ENCODE measurements around the gene KCNT1.

Gene KCNT1

DNA sequence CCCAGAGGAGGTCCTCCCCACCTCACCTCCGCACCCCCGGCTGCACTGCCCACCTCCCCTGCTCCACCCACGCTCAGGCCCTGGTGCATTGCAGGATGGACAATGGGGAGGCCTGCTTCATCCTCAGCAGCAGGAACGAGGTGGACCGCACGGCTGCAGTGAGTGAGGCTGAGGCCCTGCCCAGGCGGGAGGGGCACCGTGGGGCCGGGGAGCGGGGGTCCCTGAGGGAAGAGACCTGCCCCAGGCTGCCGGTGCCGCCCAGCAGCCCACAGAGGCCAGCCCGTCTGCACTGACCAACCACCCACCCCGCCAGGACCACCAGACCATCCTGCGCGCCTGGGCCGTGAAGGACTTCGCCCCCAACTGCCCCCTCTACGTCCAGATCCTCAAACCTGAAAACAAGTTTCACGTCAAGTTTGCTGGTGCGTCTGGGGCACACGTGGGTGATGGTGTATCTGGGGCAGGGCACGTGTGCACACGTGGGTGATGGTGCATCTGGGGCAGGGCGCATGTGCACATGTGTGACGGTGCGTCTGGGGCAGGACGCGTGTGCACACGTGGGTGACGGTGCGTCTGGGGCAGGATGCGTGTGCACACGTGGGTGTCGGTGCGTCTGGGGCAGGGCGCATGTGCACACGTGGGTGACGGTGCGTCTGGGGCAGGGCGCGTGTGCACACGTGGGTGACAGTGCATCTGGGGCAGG is 66.7 kb downstream of the KCNT1 start:
- DNase-seq (ENCODE audit: low read depth) = no peak
- TF ChIP-seq, protein P1, sequence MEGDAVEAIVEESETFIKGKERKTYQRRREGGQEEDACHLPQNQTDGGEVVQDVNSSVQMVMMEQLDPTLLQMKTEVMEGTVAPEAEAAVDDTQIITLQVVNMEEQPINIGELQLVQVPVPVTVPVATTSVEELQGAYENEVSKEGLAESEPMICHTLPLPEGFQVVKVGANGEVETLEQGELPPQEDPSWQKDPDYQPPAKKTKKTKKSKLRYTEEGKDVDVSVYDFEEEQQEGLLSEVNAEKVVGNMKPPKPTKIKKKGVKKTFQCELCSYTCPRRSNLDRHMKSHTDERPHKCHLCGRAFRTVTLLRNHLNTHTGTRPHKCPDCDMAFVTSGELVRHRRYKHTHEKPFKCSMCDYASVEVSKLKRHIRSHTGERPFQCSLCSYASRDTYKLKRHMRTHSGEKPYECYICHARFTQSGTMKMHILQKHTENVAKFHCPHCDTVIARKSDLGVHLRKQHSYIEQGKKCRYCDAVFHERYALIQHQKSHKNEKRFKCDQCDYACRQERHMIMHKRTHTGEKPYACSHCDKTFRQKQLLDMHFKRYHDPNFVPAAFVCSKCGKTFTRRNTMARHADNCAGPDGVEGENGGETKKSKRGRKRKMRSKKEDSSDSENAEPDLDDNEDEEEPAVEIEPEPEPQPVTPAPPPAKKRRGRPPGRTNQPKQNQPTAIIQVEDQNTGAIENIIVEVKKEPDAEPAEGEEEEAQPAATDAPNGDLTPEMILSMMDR (IDR thresholded peaks at IDR 0.05; ENCODE audit: control insufficient read depth, extremely low read depth, insufficient read depth) = no peak
- H3K4me3 ChIP-seq (ENCODE audit: low read depth, low read length) = no peak overlapping the region

DNA sequence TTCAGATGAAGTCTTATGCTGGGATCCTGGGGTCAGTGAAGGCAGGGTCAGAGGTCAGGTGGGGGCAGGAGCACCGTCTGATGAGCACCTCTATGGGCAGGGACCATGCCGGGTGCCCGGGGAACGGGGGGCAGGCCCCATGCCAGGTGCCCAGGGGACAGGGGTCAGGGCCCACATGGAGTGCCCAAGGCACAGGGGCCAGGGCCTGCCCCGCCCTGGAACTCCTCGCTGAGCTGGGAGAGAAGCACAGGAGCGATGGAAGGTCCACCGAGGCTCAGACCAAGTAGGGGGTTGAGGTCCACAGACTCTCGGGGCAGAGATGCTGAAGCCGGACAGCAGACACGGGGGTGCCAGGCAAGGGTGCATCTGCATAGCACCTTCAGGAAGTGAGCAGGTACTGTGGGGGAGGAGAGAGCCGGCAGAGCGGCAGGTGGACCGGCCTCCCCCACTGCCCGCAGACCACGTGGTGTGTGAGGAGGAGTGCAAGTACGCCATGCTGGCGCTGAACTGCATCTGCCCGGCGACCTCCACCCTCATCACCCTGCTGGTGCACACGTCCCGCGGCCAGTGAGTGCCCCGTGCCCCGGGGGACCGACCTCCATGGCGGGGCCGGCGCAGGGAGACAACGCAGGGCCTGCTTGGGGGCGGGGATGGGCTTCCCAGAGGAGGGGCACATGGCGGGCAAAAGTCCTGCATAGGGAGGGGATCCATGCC is 67.7 kb downstream of the KCNT1 start:
- H3K4me3 ChIP-seq (ENCODE audit: low read depth, low read length) = no peak overlapping the region
- TF ChIP-seq, protein P1 (IDR thresholded peaks at IDR 0.05; ENCODE audit: control insufficient read depth, extremely low read depth, insufficient read depth) = no peak
- no peak for DNase-seq (ENCODE audit: low read depth)

DNA sequence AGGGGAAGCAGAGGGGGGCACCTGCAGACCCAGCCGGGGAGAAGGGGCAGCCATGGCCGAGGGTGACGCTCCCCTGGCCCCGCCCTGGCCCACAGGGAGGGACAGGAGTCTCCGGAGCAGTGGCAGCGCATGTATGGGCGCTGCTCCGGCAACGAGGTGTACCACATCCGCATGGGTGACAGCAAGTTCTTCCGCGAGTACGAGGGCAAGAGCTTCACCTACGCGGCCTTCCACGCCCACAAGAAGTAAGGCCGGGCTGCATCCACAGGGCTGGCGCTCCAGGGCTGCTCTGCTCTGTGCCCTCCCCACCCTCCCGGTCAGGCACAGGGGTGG is 68.2 kb downstream of the KCNT1 start:
- TF ChIP-seq, protein P1 (IDR thresholded peaks at IDR 0.05; ENCODE audit: control insufficient read depth, extremely low read depth, insufficient read depth) = no peak
- H3K4me3 ChIP-seq (ENCODE audit: low read depth, low read length) = no peak overlapping the region
- DNase-seq (ENCODE audit: low read depth) = no peak

DNA sequence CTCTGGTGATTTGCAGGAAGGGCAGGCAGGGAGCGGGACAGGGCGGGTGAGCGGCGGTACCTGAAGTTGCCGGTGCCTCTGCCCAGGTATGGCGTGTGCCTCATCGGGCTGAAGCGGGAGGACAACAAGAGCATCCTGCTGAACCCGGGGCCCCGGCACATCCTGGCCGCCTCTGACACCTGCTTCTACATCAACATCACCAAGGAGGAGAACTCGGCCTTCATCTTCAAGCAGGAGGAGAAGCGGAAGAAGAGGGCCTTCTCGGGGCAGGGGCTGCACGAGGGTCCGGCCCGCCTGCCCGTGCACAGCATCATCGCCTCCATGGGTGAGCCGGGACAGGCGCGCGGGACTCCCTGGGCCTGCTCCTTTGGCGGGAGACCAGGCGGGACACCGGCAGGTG is 68.8 kb downstream of the KCNT1 start:
- no peak overlapping the region for H3K4me3 ChIP-seq (ENCODE audit: low read depth, low read length)
- no peak for DNase-seq (ENCODE audit: low read depth)
- TF ChIP-seq, protein P1 (IDR thresholded peaks at IDR 0.05; ENCODE audit: control insufficient read depth, extremely low read depth, insufficient read depth) = no peak

DNA sequence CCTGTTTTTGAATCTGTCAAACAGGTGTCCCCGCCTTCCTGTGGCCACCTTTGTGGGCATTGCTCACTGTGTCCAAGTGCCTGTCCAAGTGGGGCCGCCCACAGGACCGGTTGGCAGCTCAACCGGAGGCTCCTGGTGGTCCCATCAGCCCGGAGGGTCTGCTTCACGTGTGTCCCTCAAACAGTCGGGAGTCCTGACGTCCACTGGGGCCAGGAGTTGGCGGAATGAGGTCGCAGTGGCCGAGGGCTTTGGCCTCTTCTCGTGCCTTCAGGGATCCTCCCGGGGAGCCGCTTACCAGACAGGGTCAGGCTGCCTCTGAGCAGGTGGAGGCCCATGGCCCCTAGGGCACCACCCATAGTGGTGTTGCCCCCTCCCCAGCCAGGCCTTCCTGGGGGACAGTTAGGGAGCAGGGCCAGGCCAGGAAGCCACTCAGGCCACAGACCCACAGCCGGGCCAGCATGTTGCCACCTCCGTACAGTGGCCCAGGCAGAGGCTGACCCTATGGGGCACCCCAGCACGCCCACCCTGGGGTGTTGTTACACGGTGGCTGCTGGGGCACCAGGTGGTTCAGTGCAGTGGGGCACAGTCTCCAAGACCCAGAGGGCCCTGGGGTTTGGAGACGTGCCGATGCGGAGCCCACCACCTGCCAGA is 69.5 kb downstream of the KCNT1 start:
- H3K4me3 ChIP-seq (ENCODE audit: low read depth, low read length) = no peak overlapping the region
- TF ChIP-seq, protein P1 (IDR thresholded peaks at IDR 0.05; ENCODE audit: control insufficient read depth, extremely low read depth, insufficient read depth) = no peak
- DNase-seq (ENCODE audit: low read depth) = no peak

DNA sequence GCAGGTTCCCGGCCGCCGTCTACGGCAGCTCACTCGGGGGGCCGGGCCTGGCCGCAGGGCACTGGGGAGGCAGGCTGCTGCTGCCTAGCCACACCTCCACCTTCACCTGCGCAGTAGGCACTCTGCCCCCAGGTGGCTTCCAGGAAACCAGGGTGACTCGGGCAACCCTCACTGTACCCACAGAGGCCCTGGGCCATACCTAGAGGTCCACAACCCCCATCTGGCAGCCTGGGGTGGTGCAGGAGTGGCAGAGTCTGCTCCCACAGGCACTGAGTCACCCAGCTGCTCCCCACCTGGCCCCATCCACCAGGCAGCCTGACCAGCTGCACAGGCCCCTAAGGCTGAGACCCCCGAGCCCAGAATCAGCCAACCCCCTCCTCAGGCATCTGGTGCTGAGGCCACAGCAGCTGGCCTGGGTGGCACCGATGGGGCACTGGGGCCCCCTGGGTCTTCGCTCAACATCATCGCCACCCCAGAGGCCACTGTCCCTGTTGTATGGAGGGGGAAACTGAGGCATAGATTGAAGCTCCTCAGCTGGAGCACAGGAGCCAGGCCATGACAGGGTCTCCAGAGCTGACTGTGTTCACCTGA is 70.2 kb downstream of the KCNT1 start:
- no peak overlapping the region for H3K4me3 ChIP-seq (ENCODE audit: low read depth, low read length)
- no peak for DNase-seq (ENCODE audit: low read depth)
- TF ChIP-seq, protein P1 (IDR thresholded peaks at IDR 0.05; ENCODE audit: control insufficient read depth, extremely low read depth, insufficient read depth) = no peak

Measured in LNCaP clone FGC (cell line).